ENCODE results near the gene HNF4A.

Gene HNF4A

GRCh38 chr20:44349349-44349748, 6.2 kb upstream of the HNF4A start:
- Histone ChIP-seq H3K27me3 (ENCODE audit: control insufficient read depth, insufficient read depth, low read length) (no peaks in the 10 kb centered on the region), H3K36me3 (ENCODE audit: control insufficient read depth, insufficient read depth, low read length) (no peaks in the 10 kb centered on the region), H3K4me1 (ENCODE audit: control insufficient read depth, insufficient read depth, low read length) (peaks cover 5% of the 10 kb centered on the region), H3K4me3 (ENCODE audit: low read length) (no peak overlapping the region), H3K9ac (ENCODE audit: low read length) (no peak overlapping the region), H3K9me3 (ENCODE audit: control insufficient read depth, low read length) (no peaks in the 10 kb centered on the region)

GRCh38 chr20:44350567-44350966, 4.9 kb upstream of the HNF4A start:
- H3K9ac ChIP-seq (ENCODE audit: low read length) = no peak overlapping the region
- H3K36me3 ChIP-seq (ENCODE audit: control insufficient read depth, insufficient read depth, low read length) = no peaks in the 10 kb centered on the region

GRCh38 chr20:44354979-44355497, 461 bp upstream of the HNF4A start:
- H3K4me3 ChIP-seq (ENCODE audit: low read length) = peak overlapping the region; percentile 79

More at GRCh38 chr20:44350567-44350966, 4.9 kb upstream of the HNF4A start:
- Histone ChIP-seq H3K4me3 (ENCODE audit: low read length) (no peak overlapping the region), H3K9me3 (ENCODE audit: control insufficient read depth, low read length) (no peaks in the 10 kb centered on the region), H3K4me1 (ENCODE audit: control insufficient read depth, insufficient read depth, low read length) (peaks cover 10% of the 10 kb centered on the region), H3K27me3 (ENCODE audit: control insufficient read depth, insufficient read depth, low read length) (no peaks in the 10 kb centered on the region)

GRCh38 chr20:44356353-44356723, 839 bp downstream of the HNF4A start:
- no peaks in the 10 kb centered on the region for H3K9me3 ChIP-seq (ENCODE audit: control insufficient read depth, low read length)
- H3K4me1 ChIP-seq (ENCODE audit: control insufficient read depth, insufficient read depth, low read length) = peaks cover 29% of the 10 kb centered on the region
- H3K4me3 ChIP-seq (ENCODE audit: low read length) = peak overlapping the region; percentile 79
- peak overlapping the region; percentile 88 for H3K9ac ChIP-seq (ENCODE audit: low read length)
- no peaks in the 10 kb centered on the region for H3K36me3 ChIP-seq (ENCODE audit: control insufficient read depth, insufficient read depth, low read length)
- no peaks in the 10 kb centered on the region for H3K27me3 ChIP-seq (ENCODE audit: control insufficient read depth, insufficient read depth, low read length)

More at GRCh38 chr20:44354979-44355497, 461 bp upstream of the HNF4A start:
- no peaks in the 10 kb centered on the region for H3K36me3 ChIP-seq (ENCODE audit: control insufficient read depth, insufficient read depth, low read length)
- H3K27me3 ChIP-seq (ENCODE audit: control insufficient read depth, insufficient read depth, low read length) = no peaks in the 10 kb centered on the region
- no peaks in the 10 kb centered on the region for H3K9me3 ChIP-seq (ENCODE audit: control insufficient read depth, low read length)
- peak overlapping the region; percentile 88 for H3K9ac ChIP-seq (ENCODE audit: low read length)
- peaks cover 29% of the 10 kb centered on the region for H3K4me1 ChIP-seq (ENCODE audit: control insufficient read depth, insufficient read depth, low read length)

GRCh38 chr20:44357020-44357419, 1.5 kb downstream of the HNF4A start:
- no peak overlapping the region for H3K9ac ChIP-seq (ENCODE audit: low read length)
- H3K4me1 ChIP-seq (ENCODE audit: control insufficient read depth, insufficient read depth, low read length) = peaks cover 27% of the 10 kb centered on the region
- no peaks in the 10 kb centered on the region for H3K36me3 ChIP-seq (ENCODE audit: control insufficient read depth, insufficient read depth, low read length)
- no peaks in the 10 kb centered on the region for H3K27me3 ChIP-seq (ENCODE audit: control insufficient read depth, insufficient read depth, low read length)
- H3K9me3 ChIP-seq (ENCODE audit: control insufficient read depth, low read length) = no peaks in the 10 kb centered on the region
- H3K4me3 ChIP-seq (ENCODE audit: low read length) = peak overlapping the region; percentile 79

GRCh38 chr20:44357555-44358125, 2.1 kb downstream of the HNF4A start:
- peaks cover 24% of the 10 kb centered on the region for H3K4me1 ChIP-seq (ENCODE audit: control insufficient read depth, insufficient read depth, low read length)
- H3K36me3 ChIP-seq (ENCODE audit: control insufficient read depth, insufficient read depth, low read length) = no peaks in the 10 kb centered on the region
- H3K27me3 ChIP-seq (ENCODE audit: control insufficient read depth, insufficient read depth, low read length) = no peaks in the 10 kb centered on the region
- no peak overlapping the region for H3K4me3 ChIP-seq (ENCODE audit: low read length)
- no peaks in the 10 kb centered on the region for H3K9me3 ChIP-seq (ENCODE audit: control insufficient read depth, low read length)
- no peak overlapping the region for H3K9ac ChIP-seq (ENCODE audit: low read length)

GRCh38 chr20:44358776-44359175, 3.3 kb downstream of the HNF4A start:
- H3K36me3 ChIP-seq (ENCODE audit: control insufficient read depth, insufficient read depth, low read length) = no peaks in the 10 kb centered on the region
- no peaks in the 10 kb centered on the region for H3K9me3 ChIP-seq (ENCODE audit: control insufficient read depth, low read length)
- H3K27me3 ChIP-seq (ENCODE audit: control insufficient read depth, insufficient read depth, low read length) = no peaks in the 10 kb centered on the region
- no peak overlapping the region for H3K9ac ChIP-seq (ENCODE audit: low read length)
- H3K4me1 ChIP-seq (ENCODE audit: control insufficient read depth, insufficient read depth, low read length) = peaks cover 24% of the 10 kb centered on the region
- H3K4me3 ChIP-seq (ENCODE audit: low read length) = no peak overlapping the region

- H3K27me3 ChIP-seq (ENCODE audit: control insufficient read depth, insufficient read depth, low read length) = no peaks in the 10 kb centered on the region
- no peaks in the 10 kb centered on the region for H3K9me3 ChIP-seq (ENCODE audit: control insufficient read depth, low read length)
- H3K4me1 ChIP-seq (ENCODE audit: control insufficient read depth, insufficient read depth, low read length) = peaks cover 20% of the 10 kb centered on the region
- H3K36me3 ChIP-seq (ENCODE audit: control insufficient read depth, insufficient read depth, low read length) = no peaks in the 10 kb centered on the region
- H3K4me3 ChIP-seq (ENCODE audit: low read length) = no peak overlapping the region
- no peak overlapping the region for H3K9ac ChIP-seq (ENCODE audit: low read length)
These were observed 4.7 kb downstream of the HNF4A start for GRCh38 chr20:44360221-44360620.

- Histone ChIP-seq H3K9me3 (ENCODE audit: control insufficient read depth, low read length) (no peaks in the 10 kb centered on the region), H3K36me3 (ENCODE audit: control insufficient read depth, insufficient read depth, low read length) (no peaks in the 10 kb centered on the region), H3K27me3 (ENCODE audit: control insufficient read depth, insufficient read depth, low read length) (no peaks in the 10 kb centered on the region), H3K4me3 (ENCODE audit: low read length) (no peak overlapping the region), H3K4me1 (ENCODE audit: control insufficient read depth, insufficient read depth, low read length) (peaks cover 20% of the 10 kb centered on the region), H3K9ac (ENCODE audit: low read length) (no peak overlapping the region)
These were observed 5.5 kb downstream of the HNF4A start for GRCh38 chr20:44361021-44361420.

GRCh38 chr20:44362466-44362940, 7.0 kb downstream of the HNF4A start:
- Histone ChIP-seq H3K4me3 (ENCODE audit: low read length) (no peak overlapping the region), H3K36me3 (ENCODE audit: control insufficient read depth, insufficient read depth, low read length) (no peaks in the 10 kb centered on the region), H3K4me1 (ENCODE audit: control insufficient read depth, insufficient read depth, low read length) (peaks cover 15% of the 10 kb centered on the region), H3K27me3 (ENCODE audit: control insufficient read depth, insufficient read depth, low read length) (no peaks in the 10 kb centered on the region), H3K9ac (ENCODE audit: low read length) (no peak overlapping the region), H3K9me3 (ENCODE audit: control insufficient read depth, low read length) (no peaks in the 10 kb centered on the region)

- Histone ChIP-seq H3K9me3 (ENCODE audit: control insufficient read depth, low read length) (no peaks in the 10 kb centered on the region), H3K36me3 (ENCODE audit: control insufficient read depth, insufficient read depth, low read length) (no peaks in the 10 kb centered on the region), H3K4me3 (ENCODE audit: low read length) (no peak overlapping the region), H3K27me3 (ENCODE audit: control insufficient read depth, insufficient read depth, low read length) (no peaks in the 10 kb centered on the region), H3K4me1 (ENCODE audit: control insufficient read depth, insufficient read depth, low read length) (peaks cover 4% of the 10 kb centered on the region), H3K9ac (ENCODE audit: low read length) (no peak overlapping the region)
These were observed 8.6 kb downstream of the HNF4A start for GRCh38 chr20:44364068-44364467.

GRCh38 chr20:44364780-44365179, 9.3 kb downstream of the HNF4A start:
- H3K9me3 ChIP-seq (ENCODE audit: control insufficient read depth, low read length) = no peaks in the 10 kb centered on the region
- H3K4me1 ChIP-seq (ENCODE audit: control insufficient read depth, insufficient read depth, low read length) = no peaks in the 10 kb centered on the region
- no peaks in the 10 kb centered on the region for H3K27me3 ChIP-seq (ENCODE audit: control insufficient read depth, insufficient read depth, low read length)
- H3K36me3 ChIP-seq (ENCODE audit: control insufficient read depth, insufficient read depth, low read length) = no peaks in the 10 kb centered on the region
- H3K9ac ChIP-seq (ENCODE audit: low read length) = no peak overlapping the region
- H3K4me3 ChIP-seq (ENCODE audit: low read length) = no peak overlapping the region
